Chondrocyte (in vitro differentiated cells): Measurements from ENCODE around the gene OR5B2. TPM values are rescaled to one million over a fixed set of nuclear protein-coding genes. Genes with fewer than 3 reads are reported as not detected.

ENCODE experiments used
- DNase-seq: peaks from one replicate; pipeline ENCODE4 v3.0.0; 2021; ENCODE audit warnings: mixed read lengths, low spot score
- H3K27ac Mint-ChIP-seq: one replicate; pipeline ENCODE4 v1.8.0; 2021; ENCODE audit warnings: mild to moderate bottlenecking, moderate library complexity, mixed read lengths; ENCODE audit not compliant: unreplicated experiment
- H3K27me3 Mint-ChIP-seq: 2 replicates; pipeline ENCODE4 v1.8.0; 2021; ENCODE audit warnings: low read depth, mixed read lengths
- H3K36me3 Mint-ChIP-seq: 2 replicates; pipeline ENCODE4 v1.8.0; 2021; ENCODE audit warnings: low read depth, mixed read lengths
- H3K4me1 Mint-ChIP-seq: 2 replicates; pipeline ENCODE4 v1.8.0; 2021; ENCODE audit warnings: low read depth, mild to moderate bottlenecking, mixed read lengths
- H3K4me3 Mint-ChIP-seq: one replicate; pipeline ENCODE4 v1.8.0; 2021; ENCODE audit warnings: mild to moderate bottlenecking, moderate library complexity, mixed read lengths; ENCODE audit not compliant: unreplicated experiment
- H3K9me3 Mint-ChIP-seq: 2 replicates; pipeline ENCODE4 v1.8.0; 2021; ENCODE audit warnings: low read depth, mixed read lengths
- CTCF ChIP-seq: fragments of 200-600 bp; sonication (generic); IDR thresholded peaks from 2 replicates; pipeline ENCODE4 v1.5.0; 2021; ENCODE audit warnings: antibody characterized with exemption, mild to moderate bottlenecking, moderate library complexity
- total RNA-seq: library from RNA; stranded (reverse); gene quantifications from 3 replicates; pipeline ENCODE4 v1.2.1, GENCODE V29; 2021

OR5B2 gene
- total RNA-seq, 1 donor from 2014 or later: not detected

- Mint-ChIP-seq H3K27me3 (peaks cover 9% of the 10 kb centered on the region), H3K36me3 (no peaks in the 10 kb centered on the region), H3K27ac (no peak overlapping the region), H3K9me3 (peaks cover 22% of the 10 kb centered on the region), H3K4me3 (no peak overlapping the region), H3K4me1 (no peaks in the 10 kb centered on the region)
- TF ChIP-seq CTCF: no peak
- DNase-seq: no peak
Measured at GRCh38 chr11:58446294-58446693, 18.4 kb upstream of the OR5B2 start.

- H3K4me3 Mint-ChIP-seq: no peak overlapping the region
- no peaks in the 10 kb centered on the region for H3K4me1 Mint-ChIP-seq
- H3K36me3 Mint-ChIP-seq: no peaks in the 10 kb centered on the region
- H3K27me3 Mint-ChIP-seq: peaks cover 19% of the 10 kb centered on the region
- H3K27ac Mint-ChIP-seq: no peak overlapping the region
- peaks cover 23% of the 10 kb centered on the region for H3K9me3 Mint-ChIP-seq
- TF ChIP-seq CTCF: no peak
- DNase-seq: no peak
Measured at GRCh38 chr11:58444300-58444699, 16.4 kb upstream of the OR5B2 start.

GRCh38 chr11:58442136-58442535 is 14.2 kb upstream of the OR5B2 start, which contains the start of gene OR5B12:
OR5B12 (minus strand) TSS chr11:58442236; CDS start chr11:58440151, 2,085 bp downstream.
- Mint-ChIP-seq H3K27ac (no peak within 1 kb of the TSS), H3K4me3 (no peak within 1 kb of the TSS), H3K9me3 (peaks cover 14% of the 10 kb centered on the region), H3K27me3 (peaks cover 19% of the 10 kb centered on the region), H3K4me1 (no peaks in the 10 kb centered on the region), H3K36me3 (no peaks in the 10 kb centered on the region)
- no peak for TF ChIP-seq CTCF
- DNase-seq: no peak

- no peak overlapping the region for H3K27ac Mint-ChIP-seq
- H3K4me3 Mint-ChIP-seq: no peak overlapping the region
- DNase-seq: no peak
- H3K27me3 Mint-ChIP-seq: peaks cover 17% of the 10 kb centered on the region
- no peaks in the 10 kb centered on the region for H3K36me3 Mint-ChIP-seq
- H3K9me3 Mint-ChIP-seq: peaks cover 14% of the 10 kb centered on the region
- H3K4me1 Mint-ChIP-seq: no peaks in the 10 kb centered on the region
- no peak for TF ChIP-seq CTCF
Measured at GRCh38 chr11:58438486-58438885, 10.6 kb upstream of the OR5B2 start.

GRCh38 chr11:58434217-58434616 is 6.3 kb upstream of the OR5B2 start:
- peaks cover 16% of the 10 kb centered on the region for H3K9me3 Mint-ChIP-seq
- no peak overlapping the region for H3K27ac Mint-ChIP-seq
- H3K36me3 Mint-ChIP-seq: no peaks in the 10 kb centered on the region
- H3K4me1 Mint-ChIP-seq: no peaks in the 10 kb centered on the region
- no peak for TF ChIP-seq CTCF
- no peak for DNase-seq
- no peak overlapping the region for H3K4me3 Mint-ChIP-seq
- peaks cover 14% of the 10 kb centered on the region for H3K27me3 Mint-ChIP-seq
